Activated CD4-positive, alpha-beta T cell treated with anti-CD3 and anti-CD28 coated beads for 48 hours (primary cell): ENCODE results near the gene PCDHGA10.
"Not testable (repeated sequence)": the region's sequence is repeated elsewhere in the genome, so short reads cannot be mapped to it uniquely, and the experiment has no call there.

Experiments
- DNase-seq: peaks from one replicate; pipeline ENCODE4 v3.0.0-alpha.2; 2020

PCDHGA10 gene

DNA sequence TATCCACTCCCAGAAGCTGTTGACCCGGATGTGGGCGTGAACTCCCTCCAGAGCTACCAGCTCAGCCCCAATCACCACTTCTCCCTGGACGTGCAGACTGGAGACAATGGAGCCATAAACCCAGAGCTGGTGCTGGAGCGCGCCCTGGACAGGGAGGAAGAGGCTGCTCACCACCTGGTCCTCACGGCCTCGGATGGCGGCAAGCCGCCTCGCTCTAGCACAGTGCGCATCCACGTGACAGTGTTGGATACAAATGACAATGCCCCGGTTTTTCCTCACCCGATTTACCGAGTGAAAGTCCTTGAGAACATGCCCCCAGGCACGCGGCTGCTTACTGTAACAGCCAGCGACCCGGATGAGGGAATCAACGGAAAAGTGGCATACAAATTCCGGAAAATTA lies 19.5 kb upstream of the PCDHGA10 start:
- no peak for DNase-seq

DNA sequence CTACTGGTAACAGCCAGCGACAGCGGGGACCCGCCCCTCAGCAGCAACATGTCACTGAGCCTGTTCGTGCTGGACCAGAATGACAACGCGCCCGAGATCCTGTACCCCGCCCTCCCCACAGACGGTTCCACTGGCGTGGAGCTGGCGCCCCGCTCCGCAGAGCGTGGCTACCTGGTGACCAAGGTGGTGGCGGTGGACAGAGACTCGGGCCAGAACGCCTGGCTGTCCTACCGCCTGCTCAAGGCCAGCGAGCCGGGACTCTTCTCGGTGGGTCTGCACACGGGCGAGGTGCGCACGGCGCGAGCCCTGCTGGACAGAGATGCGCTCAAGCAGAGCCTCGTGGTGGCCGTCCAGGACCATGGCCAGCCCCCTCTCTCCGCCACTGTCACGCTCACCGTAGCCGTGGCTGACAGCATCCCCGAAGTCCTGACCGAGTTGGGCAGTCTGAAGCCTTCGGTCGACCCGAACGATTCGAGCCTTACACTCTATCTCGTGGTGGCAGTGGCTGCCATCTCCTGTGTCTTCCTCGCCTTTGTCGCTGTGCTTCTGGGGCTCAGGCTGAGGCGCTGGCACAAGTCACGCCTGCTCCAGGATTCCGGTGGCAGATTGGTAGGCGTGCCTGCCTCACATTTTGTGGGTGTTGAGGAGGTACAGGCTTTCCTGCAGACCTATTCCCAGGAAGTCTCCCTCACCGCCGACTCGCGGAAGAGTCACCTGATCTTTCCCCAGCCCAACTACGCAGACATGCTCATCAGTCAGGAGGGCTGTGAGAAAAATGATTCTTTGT lies 18.2 kb upstream of the PCDHGA10 start:
- not testable (repeated sequence) for DNase-seq

DNA sequence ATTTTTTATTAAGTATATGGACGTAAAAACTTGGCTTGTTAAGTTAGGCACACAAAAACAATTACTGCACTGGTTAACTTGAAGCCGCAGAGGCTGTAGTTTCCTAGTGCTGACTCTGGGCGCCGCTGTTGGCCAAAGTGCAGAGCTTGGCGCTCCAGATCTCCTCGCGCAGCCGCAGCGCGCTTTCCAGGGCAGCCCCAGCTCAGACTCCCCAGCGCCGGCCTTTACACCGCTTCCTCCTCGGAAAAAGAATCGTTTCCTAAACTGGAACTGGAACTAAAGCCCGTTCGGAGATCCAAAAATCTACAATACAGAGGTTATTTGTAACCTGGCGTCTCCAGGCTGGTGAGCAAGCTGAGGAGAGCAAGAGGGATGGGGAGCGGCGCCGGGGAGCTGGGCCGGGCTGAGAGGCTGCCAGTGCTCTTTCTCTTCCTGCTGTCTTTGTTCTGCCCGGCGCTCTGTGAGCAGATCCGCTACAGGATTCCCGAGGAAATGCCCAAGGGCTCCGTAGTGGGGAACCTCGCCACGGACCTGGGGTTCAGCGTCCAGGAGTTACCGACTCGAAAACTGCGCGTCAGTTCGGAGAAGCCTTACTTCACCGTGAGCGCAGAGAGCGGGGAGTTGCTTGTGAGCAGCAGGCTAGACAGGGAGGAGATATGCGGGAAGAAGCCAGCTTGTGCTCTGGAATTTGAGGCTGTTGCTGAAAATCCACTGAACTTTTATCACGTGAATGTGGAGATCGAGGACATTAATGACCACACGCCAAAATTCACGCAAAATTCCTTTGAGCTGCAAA lies 14.8 kb upstream of the PCDHGA10 start, which contains the start of gene PCDHGB5:
Gene PCDHGB5 (plus strand): TSS at position 192 of the 796 bp plus-strand sequence. CDS start 181 bp downstream, at position 373.
- peak; percentile 66 for DNase-seq

DNA sequence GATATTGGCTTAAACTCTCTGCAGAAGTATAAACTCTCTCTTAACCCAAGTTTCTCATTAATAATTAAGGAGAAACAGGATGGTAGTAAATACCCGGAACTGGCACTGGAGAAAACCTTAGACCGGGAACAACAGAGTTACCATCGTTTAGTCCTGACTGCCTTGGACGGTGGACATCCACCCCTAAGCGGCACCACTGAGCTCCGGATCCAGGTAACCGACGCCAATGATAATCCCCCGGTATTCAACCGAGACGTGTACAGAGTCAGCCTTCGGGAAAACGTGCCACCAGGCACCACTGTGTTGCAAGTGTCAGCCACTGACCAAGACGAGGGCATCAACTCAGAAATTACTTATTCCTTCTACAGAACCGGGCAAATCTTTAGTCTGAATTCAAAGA lies 14.2 kb upstream of the PCDHGA10 start:
- DNase-seq: no peak

DNA sequence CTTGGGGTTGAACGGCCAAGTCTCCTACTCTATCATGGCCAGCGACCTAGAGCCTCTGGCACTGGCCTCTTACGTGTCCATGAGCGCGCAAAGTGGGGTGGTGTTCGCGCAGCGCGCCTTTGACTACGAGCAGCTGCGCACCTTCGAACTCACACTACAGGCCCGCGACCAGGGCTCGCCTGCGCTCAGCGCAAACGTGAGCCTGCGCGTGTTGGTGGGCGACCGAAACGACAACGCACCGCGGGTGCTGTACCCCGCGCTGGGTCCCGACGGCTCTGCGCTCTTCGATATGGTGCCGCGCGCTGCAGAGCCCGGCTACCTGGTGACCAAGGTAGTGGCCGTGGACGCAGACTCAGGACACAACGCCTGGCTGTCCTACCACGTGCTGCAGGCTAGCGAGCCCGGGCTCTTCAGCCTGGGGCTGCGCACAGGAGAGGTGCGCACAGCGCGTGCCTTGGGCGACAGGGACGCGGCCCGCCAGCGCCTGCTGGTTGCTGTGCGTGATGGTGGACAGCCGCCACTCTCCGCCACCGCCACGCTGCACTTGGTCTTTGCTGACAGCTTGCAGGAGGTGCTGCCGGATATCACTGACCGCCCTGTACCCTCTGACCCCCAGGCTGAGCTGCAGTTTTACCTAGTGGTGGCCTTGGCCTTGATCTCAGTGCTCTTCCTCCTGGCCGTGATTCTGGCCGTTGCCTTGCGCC lies 13.1 kb upstream of the PCDHGA10 start:
- DNase-seq: no peak

DNA sequence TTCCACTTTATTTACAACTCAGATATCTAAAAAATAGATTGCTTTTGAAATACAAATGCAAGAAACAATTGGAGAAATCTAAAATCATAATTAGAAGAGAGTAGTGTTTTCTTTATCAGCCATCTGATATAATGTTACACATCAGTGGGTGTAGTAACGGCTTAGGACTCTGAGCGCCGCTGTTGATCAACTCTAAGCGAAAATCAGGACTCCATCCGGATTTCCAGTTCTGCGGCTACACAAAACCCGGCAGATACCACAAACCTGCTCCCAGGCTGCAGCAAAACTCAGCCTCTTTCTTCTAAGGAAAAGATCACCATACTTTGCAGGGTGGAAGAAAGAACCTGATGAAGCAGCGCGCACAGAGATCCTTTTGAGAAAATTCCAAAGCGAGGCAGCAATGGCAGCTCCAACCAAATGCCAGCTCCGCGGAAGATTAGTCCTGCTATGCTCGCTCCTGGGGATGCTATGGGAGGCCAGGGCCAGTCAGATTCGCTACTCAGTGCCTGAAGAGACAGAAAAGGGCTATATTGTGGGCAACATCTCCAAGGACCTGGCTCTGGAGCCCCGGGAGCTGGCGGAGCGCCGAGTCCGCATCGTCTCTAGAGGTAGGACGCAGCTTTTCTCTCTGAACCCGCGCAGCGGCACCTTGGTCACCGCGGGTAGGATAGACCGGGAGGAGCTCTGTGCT lies 10.1 kb upstream of the PCDHGA10 start, which contains the start of gene PCDHGA9:
Gene PCDHGA9 (plus strand): TSS at position 226 of the 691 bp plus-strand sequence. CDS start 175 bp downstream, at position 401.
- no peak for DNase-seq

DNA sequence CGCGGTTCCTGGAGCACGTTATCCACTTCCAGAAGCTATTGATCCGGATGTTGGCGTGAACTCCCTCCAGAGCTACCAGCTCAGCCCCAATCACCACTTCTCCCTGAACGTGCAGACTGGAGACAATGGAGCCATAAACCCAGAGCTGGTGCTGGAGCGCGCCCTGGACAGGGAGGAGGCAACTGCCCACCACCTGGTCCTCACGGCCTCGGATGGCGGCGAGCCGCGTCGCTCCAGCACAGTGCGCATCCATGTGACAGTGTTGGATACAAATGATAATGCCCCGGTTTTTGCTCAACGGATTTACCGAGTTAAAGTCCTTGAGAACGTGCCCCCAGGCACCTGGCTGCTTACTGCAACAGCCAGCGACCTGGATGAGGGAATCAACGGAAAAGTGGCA lies 9.4 kb upstream of the PCDHGA10 start:
- DNase-seq: no peak

DNA sequence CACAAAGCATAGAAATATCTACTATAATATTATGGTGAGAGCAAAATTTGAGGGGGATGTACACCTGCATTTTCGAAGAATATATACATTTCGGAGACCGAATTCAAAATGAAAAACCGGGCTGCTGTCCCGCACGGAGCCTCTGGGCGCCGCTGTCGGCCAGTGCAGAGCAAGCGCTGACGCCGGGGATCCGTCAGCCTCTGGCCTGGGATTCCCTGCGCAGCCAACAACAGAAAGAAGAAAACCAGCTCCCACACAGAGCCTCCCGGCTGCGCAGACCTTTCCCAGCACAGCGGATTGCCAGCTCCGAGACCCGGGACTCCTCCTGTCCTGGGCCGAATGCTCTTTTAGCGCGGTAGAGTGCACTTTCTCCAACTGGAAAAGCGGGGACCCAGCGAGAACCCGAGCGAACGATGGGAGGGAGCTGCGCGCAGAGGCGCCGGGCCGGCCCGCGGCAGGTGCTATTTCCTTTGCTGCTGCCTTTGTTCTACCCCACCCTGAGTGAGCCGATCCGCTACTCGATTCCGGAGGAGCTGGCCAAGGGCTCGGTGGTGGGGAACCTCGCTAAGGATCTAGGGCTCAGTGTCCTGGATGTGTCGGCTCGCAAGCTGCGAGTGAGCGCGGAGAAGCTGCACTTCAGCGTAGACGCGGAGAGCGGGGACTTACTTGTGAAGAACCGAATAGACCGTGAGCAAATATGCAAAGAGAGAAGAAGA lies 4.8 kb upstream of the PCDHGA10 start, which contains the start of gene PCDHGB6:
Gene PCDHGB6 (plus strand): TSS at position 232 of the 716 bp plus-strand sequence. CDS start 182 bp downstream, at position 414.
- DNase-seq: peak; percentile 67

DNA sequence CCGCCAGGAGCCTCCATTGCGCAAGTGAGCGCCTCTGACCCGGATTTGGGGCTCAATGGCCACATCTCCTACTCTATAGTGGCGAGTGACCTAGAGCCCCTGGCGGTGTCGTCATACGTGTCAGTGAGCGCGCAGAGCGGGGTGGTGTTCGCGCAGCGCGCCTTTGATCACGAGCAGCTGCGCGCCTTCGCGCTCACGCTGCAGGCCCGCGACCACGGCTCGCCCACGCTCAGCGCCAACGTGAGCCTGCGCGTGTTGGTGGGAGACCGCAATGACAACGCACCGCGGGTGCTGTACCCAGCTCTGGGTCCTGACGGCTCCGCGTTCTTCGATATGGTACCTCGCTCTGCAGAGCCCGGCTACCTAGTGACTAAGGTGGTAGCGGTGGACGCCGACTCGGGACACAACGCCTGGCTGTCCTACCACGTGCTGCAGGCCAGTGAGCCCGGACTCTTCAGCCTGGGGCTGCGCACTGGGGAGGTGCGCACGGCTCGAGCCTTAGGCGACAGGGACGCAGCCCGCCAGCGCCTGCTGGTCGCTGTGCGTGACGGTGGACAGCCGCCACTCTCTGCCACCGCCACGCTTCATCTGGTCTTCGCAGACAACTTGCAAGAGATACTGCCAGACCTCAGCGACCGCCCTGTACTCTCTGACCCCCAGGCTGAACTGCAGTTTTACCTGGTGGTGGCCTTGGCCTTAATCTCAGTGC lies 3.0 kb upstream of the PCDHGA10 start:
- no peak for DNase-seq

DNA sequence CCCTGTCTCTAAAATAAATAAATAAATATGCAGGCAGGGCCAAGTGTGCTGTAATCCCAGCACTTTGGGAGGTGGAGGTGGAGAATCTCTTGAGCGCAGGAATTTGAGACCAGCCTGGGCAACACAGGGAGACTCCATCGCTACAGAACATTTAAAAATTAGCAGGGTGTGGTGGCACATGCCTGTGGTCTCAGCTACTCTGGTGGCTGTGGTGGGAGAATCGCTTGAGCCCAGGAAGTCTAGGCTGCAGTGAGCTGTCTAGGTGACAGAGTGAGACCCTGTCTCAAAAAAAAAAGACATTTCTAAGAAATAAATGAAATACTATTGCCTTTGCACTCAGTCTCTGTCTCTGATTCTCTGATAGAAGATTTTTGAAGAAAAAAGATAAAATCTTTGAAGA lies 1.2 kb upstream of the PCDHGA10 start:
- no peak for DNase-seq

DNA sequence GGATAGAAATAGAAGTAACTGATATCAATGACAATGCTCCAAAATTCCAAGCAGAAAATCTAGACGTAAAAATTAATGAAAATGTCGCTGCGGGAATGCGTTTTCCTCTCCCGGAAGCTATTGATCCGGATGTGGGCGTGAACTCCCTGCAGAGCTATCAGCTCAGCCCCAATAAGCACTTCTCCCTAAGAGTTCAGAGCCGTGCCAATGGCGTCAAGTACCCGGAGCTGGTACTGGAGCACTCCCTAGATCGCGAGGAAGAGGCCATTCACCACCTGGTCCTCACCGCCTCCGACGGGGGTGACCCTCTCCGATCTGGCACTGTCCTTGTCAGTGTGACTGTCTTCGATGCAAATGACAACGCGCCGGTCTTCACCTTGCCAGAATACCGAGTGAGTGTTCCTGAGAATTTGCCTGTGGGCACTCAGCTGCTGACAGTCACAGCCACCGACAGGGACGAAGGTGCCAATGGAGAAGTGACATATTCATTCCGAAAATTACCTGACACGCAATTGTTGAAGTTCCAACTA lies 818 bp downstream of the PCDHGA10 start:
- no peak for DNase-seq

DNA sequence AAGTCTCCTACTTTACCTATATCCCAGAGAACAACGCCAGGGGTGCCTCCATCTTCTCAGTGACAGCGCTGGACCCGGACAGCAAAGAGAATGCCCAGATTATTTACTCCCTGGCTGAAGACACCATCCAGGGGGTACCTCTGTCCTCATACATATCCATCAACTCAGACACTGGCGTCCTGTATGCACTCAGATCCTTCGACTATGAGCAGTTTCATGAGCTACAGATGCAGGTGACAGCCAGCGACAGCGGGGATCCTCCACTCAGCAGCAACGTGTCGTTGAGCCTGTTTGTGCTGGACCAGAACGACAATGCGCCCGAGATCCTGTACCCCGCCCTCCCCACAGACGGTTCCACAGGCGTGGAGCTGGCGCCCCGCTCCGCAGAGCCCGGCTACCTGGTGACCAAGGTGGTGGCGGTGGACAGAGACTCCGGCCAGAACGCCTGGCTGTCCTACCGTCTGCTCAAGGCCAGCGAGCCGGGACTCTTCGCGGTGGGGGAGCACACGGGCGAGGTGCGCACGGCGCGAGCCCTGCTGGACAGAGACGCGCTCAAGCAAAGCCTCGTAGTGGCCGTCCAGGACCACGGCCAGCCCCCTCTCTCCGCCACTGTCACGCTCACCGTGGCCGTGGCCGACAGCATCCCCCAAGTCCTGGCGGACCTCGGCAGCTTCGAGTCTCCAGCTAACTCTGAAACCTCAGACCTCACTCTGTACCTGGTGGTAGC lies 1.9 kb downstream of the PCDHGA10 start:
- DNase-seq: not testable (repeated sequence)

DNA sequence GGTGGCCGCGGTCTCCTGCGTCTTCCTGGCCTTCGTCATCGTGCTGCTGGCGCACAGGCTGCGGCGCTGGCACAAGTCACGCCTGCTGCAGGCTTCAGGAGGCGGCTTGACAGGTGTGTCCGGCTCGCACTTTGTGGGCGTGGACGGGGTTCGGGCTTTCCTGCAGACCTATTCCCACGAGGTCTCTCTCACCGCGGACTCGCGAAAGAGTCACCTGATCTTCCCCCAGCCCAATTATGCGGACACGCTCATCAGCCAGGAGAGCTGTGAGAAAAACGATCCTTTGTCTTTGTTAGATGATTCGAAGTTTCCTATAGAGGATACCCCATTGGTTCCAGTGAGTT lies 2.5 kb downstream of the PCDHGA10 start:
- DNase-seq: not testable (repeated sequence)

DNA sequence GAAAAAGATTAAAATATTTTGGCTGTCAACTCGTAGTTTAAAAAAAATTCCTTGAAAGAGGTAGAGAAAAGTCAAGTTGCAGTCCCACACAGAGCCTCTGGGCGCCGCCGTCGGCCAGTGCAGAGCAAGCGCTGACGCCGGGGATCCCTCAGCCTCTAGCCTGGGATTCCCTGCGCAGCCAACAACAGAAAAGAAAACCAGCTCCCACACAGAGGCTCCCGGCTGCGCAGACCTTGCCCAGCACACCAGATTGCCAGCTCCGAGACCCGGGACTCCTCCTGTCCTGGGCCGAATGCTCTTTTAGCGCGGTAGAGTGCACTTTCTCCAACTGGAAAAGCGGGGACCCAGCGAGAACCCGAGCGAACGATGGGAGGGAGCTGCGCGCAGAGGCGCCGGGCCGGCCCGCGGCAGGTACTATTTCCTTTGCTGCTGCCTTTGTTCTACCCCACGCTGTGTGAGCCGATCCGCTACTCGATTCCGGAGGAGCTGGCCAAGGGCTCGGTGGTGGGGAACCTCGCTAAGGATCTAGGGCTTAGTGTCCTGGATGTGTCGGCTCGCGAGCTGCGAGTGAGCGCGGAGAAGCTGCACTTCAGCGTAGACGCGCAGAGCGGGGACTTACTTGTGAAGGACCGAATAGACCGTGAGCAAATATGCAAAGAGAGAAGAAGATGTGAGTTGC lies 4.8 kb downstream of the PCDHGA10 start, which contains the start of gene PCDHGB7:
Gene PCDHGB7 (plus strand): TSS at position 184 of the 679 bp plus-strand sequence. CDS start 183 bp downstream, at position 367.
- peak; percentile 78 for DNase-seq

DNA sequence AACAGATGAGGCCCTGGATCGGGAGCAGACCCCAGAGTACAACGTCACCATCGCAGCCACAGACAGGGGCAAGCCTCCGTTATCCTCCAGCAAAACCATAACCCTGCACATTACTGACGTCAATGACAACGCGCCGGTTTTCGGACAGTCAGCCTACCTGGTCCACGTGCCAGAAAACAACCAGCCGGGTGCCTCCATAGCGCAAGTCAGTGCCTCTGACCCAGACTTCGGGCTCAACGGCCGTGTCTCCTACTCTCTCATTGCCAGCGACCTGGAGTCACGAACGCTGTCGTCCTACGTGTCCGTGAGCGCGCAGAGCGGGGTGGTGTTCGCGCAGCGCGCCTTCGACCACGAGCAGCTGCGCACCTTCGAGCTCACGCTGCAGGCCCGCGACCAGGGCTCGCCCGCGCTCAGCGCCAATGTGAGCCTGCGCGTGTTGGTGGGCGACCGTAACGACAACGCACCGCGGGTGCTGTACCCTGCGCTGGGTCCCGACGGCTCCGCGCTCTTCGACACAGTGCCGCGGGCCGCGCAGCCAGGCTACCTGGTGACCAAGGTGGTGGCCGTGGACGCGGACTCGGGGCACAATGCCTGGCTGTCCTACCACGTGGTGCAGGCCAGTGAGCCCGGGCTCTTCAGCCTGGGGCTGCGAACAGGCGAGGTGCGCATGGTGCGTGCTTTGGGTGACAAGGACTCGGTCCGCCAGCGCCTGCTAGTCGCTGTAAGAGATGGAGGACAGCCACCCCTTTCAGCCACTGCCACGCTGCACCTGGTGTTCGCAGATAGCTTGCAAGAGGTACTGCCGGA lies 6.5 kb downstream of the PCDHGA10 start:
- DNase-seq: no peak

DNA sequence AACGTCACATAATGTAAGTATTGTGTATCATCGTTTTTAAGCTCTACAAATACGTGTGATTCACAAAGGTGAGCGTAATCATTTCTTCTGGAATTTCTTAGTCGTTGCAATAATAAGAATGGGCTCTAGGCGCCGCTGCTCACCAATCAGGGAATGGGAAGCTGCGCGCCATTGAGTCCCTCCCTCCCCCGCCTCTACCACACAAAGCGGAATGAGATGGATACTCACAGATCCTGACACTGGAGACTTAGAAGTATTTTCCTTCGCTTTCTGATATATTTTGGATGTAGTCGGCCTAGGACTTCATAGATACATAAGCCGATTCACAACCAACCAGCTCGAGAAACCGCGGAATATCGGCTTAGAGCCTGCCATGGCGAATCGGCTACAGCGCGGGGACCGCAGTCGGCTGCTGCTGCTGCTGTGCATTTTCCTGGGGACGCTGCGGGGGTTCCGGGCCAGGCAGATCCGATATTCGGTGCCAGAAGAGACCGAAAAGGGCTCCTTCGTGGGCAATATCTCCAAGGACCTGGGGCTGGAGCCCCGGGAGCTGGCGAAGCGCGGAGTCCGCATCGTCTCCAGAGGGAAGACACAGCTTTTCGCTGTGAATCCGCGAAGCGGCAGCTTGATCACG lies 8.2 kb downstream of the PCDHGA10 start, which contains the start of gene PCDHGA11:
Gene PCDHGA11 (plus strand): TSS at position 197 of the 634 bp plus-strand sequence. CDS start 177 bp downstream, at position 374.
- peak; percentile 75 for DNase-seq

DNA sequence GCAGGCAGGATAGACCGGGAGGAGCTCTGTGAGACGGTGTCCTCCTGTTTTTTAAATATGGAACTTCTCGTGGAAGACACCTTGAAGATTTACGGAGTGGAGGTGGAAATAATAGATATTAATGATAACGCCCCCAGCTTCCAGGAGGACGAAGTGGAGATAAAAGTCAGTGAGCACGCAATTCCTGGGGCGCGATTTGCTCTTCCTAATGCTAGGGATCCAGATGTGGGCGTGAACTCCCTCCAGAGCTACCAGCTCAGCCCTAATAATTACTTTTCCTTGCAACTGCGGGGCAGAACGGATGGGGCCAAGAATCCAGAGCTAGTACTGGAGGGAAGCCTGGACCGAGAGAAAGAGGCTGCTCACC lies 8.7 kb downstream of the PCDHGA10 start:
- no peak for DNase-seq

DNA sequence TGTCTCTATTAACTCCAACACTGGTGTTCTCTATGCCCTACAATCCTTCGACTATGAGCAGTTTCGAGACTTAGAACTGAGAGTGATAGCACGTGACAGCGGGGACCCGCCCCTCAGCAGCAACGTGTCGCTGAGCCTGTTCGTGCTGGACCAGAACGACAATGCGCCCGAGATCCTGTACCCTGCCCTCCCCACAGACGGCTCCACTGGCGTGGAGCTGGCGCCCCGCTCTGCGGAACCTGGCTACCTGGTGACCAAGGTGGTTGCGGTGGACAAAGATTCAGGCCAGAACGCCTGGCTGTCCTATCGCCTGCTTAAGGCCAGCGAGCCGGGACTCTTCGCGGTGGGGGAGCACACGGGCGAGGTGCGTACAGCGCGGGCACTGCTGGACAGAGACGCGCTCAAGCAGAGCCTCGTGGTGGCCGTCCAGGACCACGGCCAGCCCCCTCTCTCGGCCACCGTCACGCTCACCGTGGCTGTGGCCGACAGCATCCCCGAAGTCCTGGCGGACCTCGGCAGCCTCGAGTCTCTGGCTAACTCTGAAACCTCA lies 10.0 kb downstream of the PCDHGA10 start:
- no peak for DNase-seq
